PC-3 (cell line): ENCODE measurements around the gene WDR86.

Source experiments
- CTCF ChIP-seq: fragments of 300-600 bp; sonication (generic); conservative IDR thresholded peaks from 2 replicates; pipeline ENCODE4 v1.5.1; 2017; ENCODE audit warnings: antibody characterized with exemption, low read depth, mild to moderate bottlenecking, low read length
- EZH2 ChIP-seq: fragments of 300-600 bp; sonication (generic); IDR thresholded peaks from one replicate; pipeline ENCODE4 v1.6.1; 2017; ENCODE audit warnings: antibody characterized with exemption, mild to moderate bottlenecking, low read length; ENCODE audit not compliant: unreplicated experiment
- EZH2phosphoT487 ChIP-seq: fragments of 300-600 bp; sonication (generic); IDR thresholded peaks from 2 replicates; pipeline ENCODE4 v1.6.1; 2018; ENCODE audit warnings: mild to moderate bottlenecking, antibody characterized with exemption, low read length, borderline replicate concordance

- no peak for TF ChIP-seq CTCF
- no peak for TF ChIP-seq EZH2
- TF ChIP-seq EZH2phosphoT487 = no peak
Observed at GRCh38 chr7:151405056-151405455, 4.8 kb downstream of the WDR86 start.
